Measurements from ENCODE around the gene WDR31. TPM values are rescaled to one million over a fixed set of nuclear protein-coding genes. Genes with fewer than 3 reads are reported as not detected.

WDR31 gene
- polyA plus RNA-seq, 2 of the 4 experiments (the other 2 are of a cell fraction), result 1.9 to 2.9 TPM

DNA sequence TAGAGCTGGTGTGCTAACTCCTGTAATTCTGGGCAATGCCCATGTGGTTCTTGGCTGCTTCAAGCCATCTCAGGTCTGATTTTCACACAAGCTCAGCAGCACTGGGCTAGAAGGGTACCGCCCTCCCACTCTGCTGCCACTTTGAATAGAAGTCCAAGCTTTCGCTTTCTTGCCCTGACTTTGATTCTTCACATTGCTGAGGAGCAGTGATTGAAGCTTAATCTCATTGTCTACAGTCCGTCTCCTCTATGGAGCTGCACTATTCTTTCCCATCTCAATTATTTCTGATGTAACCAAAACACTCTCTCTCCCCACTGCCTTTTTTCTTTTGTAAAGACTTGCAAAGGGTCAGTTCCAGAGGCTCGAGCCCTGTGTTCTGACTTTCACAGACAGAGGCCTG is 24.0 kb downstream of the WDR31 start:
- TF ChIP-seq ESRRA (IDR thresholded peaks at IDR 0.05; ENCODE audit: borderline replicate concordance, low read length) (no peak), FOSL2 (IDR thresholded peaks at IDR 0.05) (no peak), FOSL2 (CRISPR knock-in tag; IDR thresholded peaks at IDR 0.05) (no peak), CBX8 (IDR thresholded peaks at IDR 0.05) (no peak), KDM5A (IDR thresholded peaks at IDR 0.05) (no peak), JUN (IDR thresholded peaks at IDR 0.05) (no peak), CHD4 (IDR thresholded peaks at IDR 0.05; ENCODE audit: borderline replicate concordance) (no peak), MYC (IDR thresholded peaks at IDR 0.05; ENCODE audit: borderline replicate concordance, low read length) (no peak), RFX5 (IDR thresholded peaks at IDR 0.05) (no peak), JUNB (IDR thresholded peaks at IDR 0.05) (no peak), POLR2AphosphoS2 (conservative IDR thresholded peaks at IDR 0.05; ENCODE audit: low read length) (no peak), FOXS1 (CRISPR knock-in tag; IDR thresholded peaks at IDR 0.05) (no peak), EP300 (IDR thresholded peaks at IDR 0.05) (no peak), POLR2A (IDR thresholded peaks at IDR 0.05; ENCODE audit: low read length) (no peak), ZSCAN20 (CRISPR knock-in tag; IDR thresholded peaks at IDR 0.05) (no peak), EHF (CRISPR knock-in tag; IDR thresholded peaks at IDR 0.05) (no peak), CHD2 (IDR thresholded peaks at IDR 0.05; ENCODE audit: low read length, partially characterized antibody) (no peak), SREBF2 (IDR thresholded peaks at IDR 0.05) (no peak), ZFP36 (IDR thresholded peaks at IDR 0.05; ENCODE audit: borderline replicate concordance, partially characterized antibody) (no peak)
- TF ChIP-seq, protein P1, sequence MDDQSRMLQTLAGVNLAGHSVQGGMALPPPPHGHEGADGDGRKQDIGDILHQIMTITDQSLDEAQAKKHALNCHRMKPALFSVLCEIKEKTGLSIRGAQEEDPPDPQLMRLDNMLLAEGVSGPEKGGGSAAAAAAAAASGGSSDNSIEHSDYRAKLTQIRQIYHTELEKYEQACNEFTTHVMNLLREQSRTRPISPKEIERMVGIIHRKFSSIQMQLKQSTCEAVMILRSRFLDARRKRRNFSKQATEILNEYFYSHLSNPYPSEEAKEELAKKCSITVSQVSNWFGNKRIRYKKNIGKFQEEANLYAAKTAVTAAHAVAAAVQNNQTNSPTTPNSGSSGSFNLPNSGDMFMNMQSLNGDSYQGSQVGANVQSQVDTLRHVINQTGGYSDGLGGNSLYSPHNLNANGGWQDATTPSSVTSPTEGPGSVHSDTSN (IDR thresholded peaks at IDR 0.05), result no peak
- TF ChIP-seq, protein P2, sequence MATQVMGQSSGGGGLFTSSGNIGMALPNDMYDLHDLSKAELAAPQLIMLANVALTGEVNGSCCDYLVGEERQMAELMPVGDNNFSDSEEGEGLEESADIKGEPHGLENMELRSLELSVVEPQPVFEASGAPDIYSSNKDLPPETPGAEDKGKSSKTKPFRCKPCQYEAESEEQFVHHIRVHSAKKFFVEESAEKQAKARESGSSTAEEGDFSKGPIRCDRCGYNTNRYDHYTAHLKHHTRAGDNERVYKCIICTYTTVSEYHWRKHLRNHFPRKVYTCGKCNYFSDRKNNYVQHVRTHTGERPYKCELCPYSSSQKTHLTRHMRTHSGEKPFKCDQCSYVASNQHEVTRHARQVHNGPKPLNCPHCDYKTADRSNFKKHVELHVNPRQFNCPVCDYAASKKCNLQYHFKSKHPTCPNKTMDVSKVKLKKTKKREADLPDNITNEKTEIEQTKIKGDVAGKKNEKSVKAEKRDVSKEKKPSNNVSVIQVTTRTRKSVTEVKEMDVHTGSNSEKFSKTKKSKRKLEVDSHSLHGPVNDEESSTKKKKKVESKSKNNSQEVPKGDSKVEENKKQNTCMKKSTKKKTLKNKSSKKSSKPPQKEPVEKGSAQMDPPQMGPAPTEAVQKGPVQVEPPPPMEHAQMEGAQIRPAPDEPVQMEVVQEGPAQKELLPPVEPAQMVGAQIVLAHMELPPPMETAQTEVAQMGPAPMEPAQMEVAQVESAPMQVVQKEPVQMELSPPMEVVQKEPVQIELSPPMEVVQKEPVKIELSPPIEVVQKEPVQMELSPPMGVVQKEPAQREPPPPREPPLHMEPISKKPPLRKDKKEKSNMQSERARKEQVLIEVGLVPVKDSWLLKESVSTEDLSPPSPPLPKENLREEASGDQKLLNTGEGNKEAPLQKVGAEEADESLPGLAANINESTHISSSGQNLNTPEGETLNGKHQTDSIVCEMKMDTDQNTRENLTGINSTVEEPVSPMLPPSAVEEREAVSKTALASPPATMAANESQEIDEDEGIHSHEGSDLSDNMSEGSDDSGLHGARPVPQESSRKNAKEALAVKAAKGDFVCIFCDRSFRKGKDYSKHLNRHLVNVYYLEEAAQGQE (IDR thresholded peaks at IDR 0.05), result no peak
- Histone ChIP-seq H3K27ac (no peak overlapping the region), H3K9me3 (no peaks in the 10 kb centered on the region), H3K4me2 (no peak overlapping the region), H3K4me1 (no peaks in the 10 kb centered on the region), H3K4me3 (no peak overlapping the region)
- ChIA-PET POLR2A (no interaction called here), CTCF (interaction anchor here (0.6 to 2.7 kb wide), 6 partner anchors 12 to 616 kb away, joined by 3 to 10 read pairs (median 3); partner anchors contain the start of gene ALAD)
- 87% methylated on average over 4 of the region's 4 CpGs for WGBS (ENCODE audit: missing lambda C conversion rate)
- DNase-seq (ENCODE audit: low read depth in 1 of 2, low spot score in 1 of 2) (no peak), ATAC-seq (no peak), FAIRE-seq (no peak)

DNA sequence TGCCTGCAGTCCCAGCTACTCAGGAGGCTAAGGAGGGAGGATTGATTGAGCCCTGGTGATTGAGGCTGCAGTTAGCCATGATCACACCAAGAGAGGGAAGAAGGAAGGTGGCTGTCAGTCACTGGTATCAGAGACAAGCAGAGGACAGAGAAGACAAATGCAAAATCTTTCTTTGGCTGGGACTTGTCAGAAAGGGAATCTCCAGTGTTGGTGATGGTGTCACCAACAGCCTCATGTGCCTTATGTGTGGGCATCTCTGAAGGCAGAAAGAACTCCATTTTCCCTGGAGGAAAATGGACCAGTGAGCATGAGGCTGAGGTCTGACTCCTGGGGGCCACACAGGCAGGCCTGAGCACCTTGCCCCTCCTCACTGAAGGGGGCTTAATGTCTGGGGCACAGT is 24.8 kb downstream of the WDR31 start:
- ChIA-PET CTCF (interaction anchor here (0.7 to 2.7 kb wide), 2 partner anchors 13 to 615 kb away, joined by 4 to 10 read pairs; no protein-coding TSS in a partner anchor), POLR2A (no interaction called here)
- Histone ChIP-seq H3K27ac (no peak overlapping the region), H3K4me1 (no peaks in the 10 kb centered on the region), H3K9me3 (no peaks in the 10 kb centered on the region), H3K4me2 (no peak overlapping the region), H3K4me3 (no peak overlapping the region)
- FAIRE-seq (no peak), DNase-seq (ENCODE audit: low read depth in 1 of 2, low spot score in 1 of 2) (no peak), ATAC-seq (no peak)
- TF ChIP-seq BHLHE40 (IDR thresholded peaks at IDR 0.05; ENCODE audit: low read depth, low read length) (no peak), HDAC2 (IDR thresholded peaks at IDR 0.05) (no peak), EP300 (IDR thresholded peaks at IDR 0.05) (no peak), PHF8 (IDR thresholded peaks at IDR 0.05; ENCODE audit: borderline replicate concordance, low read depth) (no peak), FOSB (CRISPR knock-in tag; IDR thresholded peaks at IDR 0.05) (no peak), NPAS2 (CRISPR knock-in tag; IDR thresholded peaks at IDR 0.05; ENCODE audit: borderline replicate concordance) (no peak)
- TF ChIP-seq, protein P3, sequence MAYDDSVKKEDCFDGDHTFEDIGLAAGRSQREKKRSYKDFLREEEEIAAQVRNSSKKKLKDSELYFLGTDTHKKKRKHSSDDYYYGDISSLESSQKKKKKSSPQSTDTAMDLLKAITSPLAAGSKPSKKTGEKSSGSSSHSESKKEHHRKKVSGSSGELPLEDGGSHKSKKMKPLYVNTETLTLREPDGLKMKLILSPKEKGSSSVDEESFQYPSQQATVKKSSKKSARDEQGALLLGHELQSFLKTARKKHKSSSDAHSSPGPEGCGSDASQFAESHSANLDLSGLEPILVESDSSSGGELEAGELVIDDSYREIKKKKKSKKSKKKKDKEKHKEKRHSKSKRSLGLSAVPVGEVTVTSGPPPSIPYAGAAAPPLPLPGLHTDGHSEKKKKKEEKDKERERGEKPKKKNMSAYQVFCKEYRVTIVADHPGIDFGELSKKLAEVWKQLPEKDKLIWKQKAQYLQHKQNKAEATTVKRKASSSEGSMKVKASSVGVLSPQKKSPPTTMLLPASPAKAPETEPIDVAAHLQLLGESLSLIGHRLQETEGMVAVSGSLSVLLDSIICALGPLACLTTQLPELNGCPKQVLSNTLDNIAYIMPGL (CRISPR knock-in tag; IDR thresholded peaks at IDR 0.05; ENCODE audit: borderline replicate concordance), result no peak

All from A549 (cell line).